Mammary epithelial cell (primary cell): ENCODE results near the gene MAP3K2.

Experiments used
- EZH2 ChIP-seq: IDR thresholded peaks from 2 replicates; pipeline ENCODE4 v1.6.1; 2012; ENCODE audit warnings: low read length, inconsistent platforms, borderline replicate concordance
- TF ChIP-seq, protein P1 (sequence below), 2 donors: IDR thresholded peaks in 1 of 2; conservative IDR thresholded peaks in 1 of 2; 2 replicates each; pipeline ENCODE4 v1.5.1; 2011 to 2012; ENCODE audit warnings: inconsistent platforms in 2 of 2, low read length in 2 of 2, mild to moderate bottlenecking in 2 of 2, control low read depth in 1 of 2, low read depth in 1 of 2; ENCODE audit not compliant: insufficient read depth in 1 of 2; ENCODE audit errors: extremely low read depth in 1 of 2

DNA sequence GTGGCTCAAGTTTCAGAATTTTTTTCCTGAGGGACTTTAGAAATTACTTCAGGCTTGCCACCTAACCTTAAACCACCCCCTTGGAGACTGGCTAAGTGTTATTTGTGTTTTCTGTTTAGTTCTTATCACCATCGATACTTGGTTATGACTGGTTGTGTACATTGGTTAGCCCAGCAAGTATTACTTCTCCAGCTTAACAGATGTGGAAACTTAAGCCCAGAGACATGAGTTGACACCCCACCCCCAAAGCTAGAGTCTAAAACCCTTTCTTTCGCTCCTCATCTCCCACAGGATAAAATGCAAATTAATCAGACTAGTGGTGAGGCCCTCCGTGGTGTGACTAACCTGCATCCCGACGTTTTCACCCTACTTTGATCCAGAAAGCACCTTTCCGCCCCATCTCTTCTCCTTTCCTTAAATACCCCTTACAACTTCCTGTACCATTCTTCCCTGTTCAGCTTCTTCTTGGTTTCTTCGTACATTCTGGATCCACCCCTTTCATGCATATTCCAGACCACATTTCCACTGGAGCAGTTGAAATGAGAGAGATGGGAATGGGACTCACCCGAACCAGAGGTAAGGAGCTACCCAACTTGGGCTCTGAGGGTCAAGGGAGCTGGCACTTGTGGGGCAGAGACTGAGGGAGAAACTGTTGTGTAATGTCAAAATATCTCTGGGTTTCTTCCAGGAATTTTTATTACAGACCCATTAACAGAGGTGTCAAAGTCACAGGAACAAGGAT, 819 bp upstream of the MAP3K2 start:
- TF ChIP-seq, protein P1, sequence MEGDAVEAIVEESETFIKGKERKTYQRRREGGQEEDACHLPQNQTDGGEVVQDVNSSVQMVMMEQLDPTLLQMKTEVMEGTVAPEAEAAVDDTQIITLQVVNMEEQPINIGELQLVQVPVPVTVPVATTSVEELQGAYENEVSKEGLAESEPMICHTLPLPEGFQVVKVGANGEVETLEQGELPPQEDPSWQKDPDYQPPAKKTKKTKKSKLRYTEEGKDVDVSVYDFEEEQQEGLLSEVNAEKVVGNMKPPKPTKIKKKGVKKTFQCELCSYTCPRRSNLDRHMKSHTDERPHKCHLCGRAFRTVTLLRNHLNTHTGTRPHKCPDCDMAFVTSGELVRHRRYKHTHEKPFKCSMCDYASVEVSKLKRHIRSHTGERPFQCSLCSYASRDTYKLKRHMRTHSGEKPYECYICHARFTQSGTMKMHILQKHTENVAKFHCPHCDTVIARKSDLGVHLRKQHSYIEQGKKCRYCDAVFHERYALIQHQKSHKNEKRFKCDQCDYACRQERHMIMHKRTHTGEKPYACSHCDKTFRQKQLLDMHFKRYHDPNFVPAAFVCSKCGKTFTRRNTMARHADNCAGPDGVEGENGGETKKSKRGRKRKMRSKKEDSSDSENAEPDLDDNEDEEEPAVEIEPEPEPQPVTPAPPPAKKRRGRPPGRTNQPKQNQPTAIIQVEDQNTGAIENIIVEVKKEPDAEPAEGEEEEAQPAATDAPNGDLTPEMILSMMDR (conservative IDR thresholded peaks at IDR 0.05 in 1 of 2, IDR thresholded peaks at IDR 0.05 in 1 of 2; ENCODE audit: extremely low read depth in 1 of 2, insufficient read depth in 1 of 2, low read depth in 1 of 2, low read length in 2 of 2) = no peak
- no peak for TF ChIP-seq EZH2
